Subcutaneous adipose tissue (tissue), 4 donors: ENCODE measurements around the gene ACOXL. TPM values are rescaled to one million over a fixed set of nuclear protein-coding genes. Genes with fewer than 3 reads are reported as not detected.

Source experiments
- total RNA-seq, 4 donors: library from RNA; depleted of rRNA; stranded (reverse); fragments of >200 nt; gene quantifications; one replicate each; pipeline ENCODE4 v1.1.0, GENCODE V29; 2016
- TF ChIP-seq, protein P1 (sequence below): fragments of 450-650 bp; IDR thresholded peaks from one replicate; pipeline ENCODE4 v1.5.1; 2016; ENCODE audit warnings: low read depth, mild to moderate bottlenecking, control low read depth, antibody characterized with exemption, moderate library complexity

Gene ACOXL
- total RNA-seq = not detected

DNA sequence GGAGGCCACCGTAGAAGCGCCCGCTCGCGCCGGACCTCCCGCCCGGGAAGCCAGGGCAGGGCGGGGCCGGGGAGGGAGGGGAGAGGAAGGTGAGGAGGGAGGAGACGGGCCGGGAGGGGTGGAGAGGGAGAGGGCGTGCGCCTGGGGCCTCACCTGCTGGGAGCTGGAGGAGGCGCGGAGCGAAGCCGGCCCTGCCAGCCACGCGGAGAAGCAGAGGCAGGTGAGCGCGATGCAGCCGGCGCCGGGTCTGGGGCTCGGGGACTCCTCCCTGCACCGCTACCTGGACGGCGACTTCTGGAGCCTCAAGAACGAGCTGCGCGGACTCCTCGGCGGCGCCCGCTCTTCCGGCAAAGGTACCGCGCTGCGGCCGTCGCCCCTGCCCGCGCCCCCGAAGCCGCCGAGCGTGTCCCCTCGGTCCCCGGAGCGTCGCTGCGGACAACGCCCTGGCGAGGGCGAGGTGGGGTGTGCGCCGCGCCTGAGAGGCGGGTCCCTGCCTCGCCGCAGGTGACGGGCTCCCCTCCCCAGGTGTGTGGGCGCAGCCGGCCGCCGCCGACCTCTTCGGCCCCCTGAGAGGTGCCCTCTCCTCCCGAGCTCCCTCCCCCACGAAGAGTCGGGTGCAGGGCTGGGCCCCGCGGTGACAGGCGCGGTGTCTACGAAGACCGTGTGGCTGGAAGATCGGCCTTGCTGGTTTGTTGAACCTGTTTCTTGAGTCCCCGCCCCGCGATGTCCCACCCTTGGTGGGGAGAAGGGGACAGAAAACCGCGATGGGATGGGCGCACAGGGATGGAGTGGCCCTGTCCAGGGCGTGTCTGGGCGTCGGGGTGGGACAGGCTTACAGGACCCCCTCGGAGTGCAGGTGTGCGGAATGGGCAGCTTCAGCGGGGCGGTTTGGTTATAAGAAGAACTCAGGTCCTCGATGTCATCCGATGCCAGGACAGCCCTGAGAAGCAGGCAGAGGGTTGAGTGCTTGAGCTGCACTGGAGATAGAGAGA is at the start of gene ACOXL:
ACOXL (plus strand) TSS at position 152 of the 992 bp plus-strand sequence. CDS start 35,817 bp downstream, outside the sequence.
- TF ChIP-seq, protein P1, sequence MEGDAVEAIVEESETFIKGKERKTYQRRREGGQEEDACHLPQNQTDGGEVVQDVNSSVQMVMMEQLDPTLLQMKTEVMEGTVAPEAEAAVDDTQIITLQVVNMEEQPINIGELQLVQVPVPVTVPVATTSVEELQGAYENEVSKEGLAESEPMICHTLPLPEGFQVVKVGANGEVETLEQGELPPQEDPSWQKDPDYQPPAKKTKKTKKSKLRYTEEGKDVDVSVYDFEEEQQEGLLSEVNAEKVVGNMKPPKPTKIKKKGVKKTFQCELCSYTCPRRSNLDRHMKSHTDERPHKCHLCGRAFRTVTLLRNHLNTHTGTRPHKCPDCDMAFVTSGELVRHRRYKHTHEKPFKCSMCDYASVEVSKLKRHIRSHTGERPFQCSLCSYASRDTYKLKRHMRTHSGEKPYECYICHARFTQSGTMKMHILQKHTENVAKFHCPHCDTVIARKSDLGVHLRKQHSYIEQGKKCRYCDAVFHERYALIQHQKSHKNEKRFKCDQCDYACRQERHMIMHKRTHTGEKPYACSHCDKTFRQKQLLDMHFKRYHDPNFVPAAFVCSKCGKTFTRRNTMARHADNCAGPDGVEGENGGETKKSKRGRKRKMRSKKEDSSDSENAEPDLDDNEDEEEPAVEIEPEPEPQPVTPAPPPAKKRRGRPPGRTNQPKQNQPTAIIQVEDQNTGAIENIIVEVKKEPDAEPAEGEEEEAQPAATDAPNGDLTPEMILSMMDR = no peak

DNA sequence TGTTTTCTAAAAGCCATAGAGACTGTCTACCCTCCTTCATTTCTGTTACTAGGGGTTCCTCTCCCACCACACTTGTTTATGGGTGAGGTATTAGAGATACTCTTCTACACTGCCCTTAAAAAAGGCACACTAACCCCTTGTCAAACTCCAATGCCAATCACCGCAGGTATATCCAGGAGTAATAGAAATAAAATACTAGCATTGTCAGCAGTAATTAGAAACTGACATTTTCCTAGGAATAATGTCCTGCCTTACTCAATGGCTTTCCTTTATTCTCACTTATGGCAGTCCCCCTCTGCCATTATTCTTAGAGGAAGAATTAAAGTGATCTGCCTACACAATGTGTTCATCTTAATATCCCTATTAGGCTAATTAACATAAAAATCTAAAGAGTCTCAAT is 49.5 kb upstream of the ACOXL start:
- TF ChIP-seq, protein P1 = no peak

DNA sequence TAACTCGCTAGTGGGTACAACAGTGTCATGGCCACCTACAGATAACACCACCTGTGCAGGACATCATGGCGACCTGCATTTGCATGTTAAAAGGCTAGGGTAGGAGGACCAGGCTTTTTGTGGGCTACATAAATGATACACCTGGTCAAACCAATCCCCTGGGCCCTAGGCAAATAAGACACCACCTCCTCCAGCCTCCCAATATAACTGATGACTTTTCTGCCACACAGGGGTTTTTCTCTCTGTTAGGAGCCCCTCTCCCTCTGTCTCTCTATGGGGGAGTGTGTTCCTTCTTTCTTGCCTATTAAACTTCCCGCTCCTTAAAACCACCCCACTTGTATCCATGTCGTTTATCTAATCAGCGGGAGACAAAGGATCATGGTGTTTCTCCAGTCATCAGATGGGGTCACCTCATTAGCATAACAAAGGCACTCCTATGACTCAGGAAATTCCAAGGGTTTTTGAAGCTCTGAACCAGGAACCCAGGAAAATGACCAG is 43.7 kb upstream of the ACOXL start:
- TF ChIP-seq, protein P1 = no peak

DNA sequence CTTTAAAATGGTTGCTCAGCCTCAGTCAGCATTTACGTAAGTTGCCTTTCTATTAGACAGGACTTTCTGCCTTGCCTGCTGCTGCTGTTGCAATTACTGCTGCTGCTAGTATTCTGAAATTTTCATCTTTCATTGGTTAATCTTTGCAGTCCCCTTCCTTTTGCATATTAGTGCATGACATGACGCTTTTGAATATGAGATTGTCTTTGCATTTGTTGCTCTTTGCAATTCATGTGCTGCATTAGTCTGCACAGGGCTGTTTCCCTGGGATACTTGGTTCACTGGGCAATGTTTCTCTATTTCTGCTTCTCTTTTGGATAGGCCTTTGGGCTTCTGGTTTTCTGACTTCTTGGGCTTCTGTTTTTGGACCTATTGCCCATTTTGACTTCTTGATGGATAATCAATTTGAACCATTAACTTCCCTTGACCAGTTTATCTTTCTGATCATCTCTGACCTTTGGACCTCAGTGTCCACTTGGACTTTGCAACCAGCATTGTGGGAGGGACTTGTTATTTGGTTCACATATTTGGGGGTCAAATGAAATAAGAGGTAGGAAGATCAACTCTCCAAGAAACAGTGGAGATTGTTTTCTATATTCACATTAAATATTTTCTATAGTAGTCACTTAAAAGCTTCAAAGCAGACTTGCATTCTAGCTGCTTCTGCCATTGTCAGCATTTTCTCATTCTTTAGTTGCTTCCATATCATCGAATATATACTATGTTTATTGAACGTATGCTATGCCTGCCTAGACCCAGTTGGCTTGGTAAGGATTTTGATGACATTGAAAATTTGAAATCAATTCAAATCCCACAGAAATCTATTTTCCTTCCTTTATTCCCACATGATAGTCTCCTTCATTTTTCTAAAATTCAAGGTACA is 42.0 kb upstream of the ACOXL start:
- TF ChIP-seq, protein P1 = no peak

DNA sequence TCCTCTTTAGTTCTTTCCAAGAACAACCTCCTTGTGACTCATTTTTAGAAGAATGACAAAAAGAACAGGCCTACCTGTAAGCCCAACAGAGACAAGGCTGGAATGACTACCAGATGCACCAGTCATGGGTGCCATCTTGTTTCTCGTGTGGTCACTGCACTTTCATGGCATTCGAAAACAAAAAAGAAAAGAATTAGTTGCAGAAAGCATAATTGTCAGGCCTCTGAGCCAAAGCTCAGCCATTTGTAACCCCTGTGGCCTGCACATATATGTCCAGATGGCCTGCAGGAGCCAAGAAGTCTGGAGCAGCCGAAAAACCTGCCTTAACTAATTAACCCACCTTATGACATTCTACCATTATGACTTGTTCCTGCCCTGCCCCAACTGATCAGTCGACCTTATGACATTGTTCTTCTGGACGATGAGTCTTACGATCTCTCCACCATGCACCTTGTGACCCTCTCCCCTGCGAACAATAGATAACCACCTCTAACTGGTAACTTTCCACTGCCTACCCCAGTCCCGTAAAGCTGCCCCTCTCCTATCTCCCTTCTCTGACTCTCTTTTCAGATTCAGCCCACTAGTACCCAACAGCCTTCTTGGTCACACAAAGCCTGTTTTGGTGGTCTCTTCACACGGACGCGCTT is 40.6 kb upstream of the ACOXL start:
- TF ChIP-seq, protein P1 = no peak

DNA sequence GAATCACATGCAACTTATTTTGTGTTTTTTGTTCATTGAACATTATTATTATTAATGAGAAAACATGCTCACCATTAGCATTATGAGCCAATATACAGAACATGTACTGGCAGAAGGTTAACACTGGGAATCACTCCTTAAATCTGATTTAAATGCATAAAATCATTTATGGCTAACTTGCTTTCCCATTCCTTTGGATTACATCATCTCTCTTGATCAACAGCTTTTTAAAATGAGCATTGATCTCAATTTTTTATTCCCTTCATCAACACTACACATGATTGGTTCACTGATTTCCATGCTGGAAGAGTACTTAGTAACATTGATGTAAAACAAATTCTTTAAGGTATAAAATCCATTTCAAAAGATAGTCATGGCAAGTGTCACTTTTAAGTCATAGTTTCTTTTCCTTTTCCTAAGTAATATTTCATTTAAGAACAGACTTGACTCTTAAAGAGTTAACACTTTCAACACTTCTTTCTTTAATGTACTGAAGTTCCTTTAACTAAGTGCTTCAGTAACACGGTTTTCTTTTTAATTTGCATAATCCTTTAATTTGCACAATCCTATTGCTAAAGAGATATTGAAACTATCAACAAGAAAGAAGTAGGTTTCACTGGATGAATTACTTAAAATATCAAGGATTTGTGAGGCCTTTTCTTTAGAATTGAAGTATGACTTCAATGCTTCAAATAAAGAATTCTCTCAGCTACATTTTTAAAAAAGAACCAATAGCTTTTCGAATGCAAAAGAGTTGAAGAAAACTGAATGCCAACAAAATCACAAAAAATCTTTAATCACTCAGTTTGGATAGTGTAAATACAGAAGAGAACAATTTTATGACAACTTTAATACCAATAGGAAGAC is 29.6 kb upstream of the ACOXL start:
- TF ChIP-seq, protein P1 = no peak
